ENCODE data around the gene HDHD5. TPM values are rescaled to one million over a fixed set of nuclear protein-coding genes. Genes with fewer than 3 reads are reported as not detected.
"Not testable (repeated sequence)": the region's sequence is repeated elsewhere in the genome, so short reads cannot be mapped to it uniquely, and the experiment has no call there.

HDHD5 gene
- total RNA-seq, 1 donor from 2014 or later, result 42.3 TPM

DNA sequence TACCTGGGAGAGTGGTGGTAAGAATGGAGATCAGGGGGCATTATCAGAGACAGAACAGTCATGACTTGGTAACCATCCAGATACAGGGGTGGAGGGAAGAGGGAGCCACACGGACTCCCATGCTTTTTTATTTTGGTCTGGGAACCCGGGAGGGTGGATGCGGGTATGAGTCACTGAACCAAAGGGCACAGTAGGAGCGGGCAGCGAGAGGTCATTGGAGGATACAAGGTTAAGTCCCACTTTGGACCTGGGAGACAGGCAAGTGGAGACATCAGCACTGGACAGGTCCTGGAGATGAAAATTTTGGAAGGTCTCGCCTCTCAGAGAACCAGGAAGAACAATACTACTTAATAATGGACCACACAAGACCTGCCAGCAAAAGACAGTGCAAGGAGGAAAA, 6.7 kb downstream of the HDHD5 start:
- no peak overlapping the region for H3K4me3 Mint-ChIP-seq
- H3K27ac Mint-ChIP-seq, result no peak overlapping the region
- no peak for DNase-seq (ENCODE audit: low spot score in 2 of 2, unreplicated experiment in 2 of 2)
- TF ChIP-seq, protein P1, sequence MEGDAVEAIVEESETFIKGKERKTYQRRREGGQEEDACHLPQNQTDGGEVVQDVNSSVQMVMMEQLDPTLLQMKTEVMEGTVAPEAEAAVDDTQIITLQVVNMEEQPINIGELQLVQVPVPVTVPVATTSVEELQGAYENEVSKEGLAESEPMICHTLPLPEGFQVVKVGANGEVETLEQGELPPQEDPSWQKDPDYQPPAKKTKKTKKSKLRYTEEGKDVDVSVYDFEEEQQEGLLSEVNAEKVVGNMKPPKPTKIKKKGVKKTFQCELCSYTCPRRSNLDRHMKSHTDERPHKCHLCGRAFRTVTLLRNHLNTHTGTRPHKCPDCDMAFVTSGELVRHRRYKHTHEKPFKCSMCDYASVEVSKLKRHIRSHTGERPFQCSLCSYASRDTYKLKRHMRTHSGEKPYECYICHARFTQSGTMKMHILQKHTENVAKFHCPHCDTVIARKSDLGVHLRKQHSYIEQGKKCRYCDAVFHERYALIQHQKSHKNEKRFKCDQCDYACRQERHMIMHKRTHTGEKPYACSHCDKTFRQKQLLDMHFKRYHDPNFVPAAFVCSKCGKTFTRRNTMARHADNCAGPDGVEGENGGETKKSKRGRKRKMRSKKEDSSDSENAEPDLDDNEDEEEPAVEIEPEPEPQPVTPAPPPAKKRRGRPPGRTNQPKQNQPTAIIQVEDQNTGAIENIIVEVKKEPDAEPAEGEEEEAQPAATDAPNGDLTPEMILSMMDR (IDR thresholded peaks at IDR 0.05; ENCODE audit: unreplicated experiment), result no peak
- H3K27me3 Mint-ChIP-seq (ENCODE audit: low read depth), result no peaks in the 10 kb centered on the region
- H3K4me1 Mint-ChIP-seq, result peaks cover 10% of the 10 kb centered on the region
- H3K36me3 Mint-ChIP-seq, result peaks cover 5% of the 10 kb centered on the region
- H3K9me3 Mint-ChIP-seq, result no peaks in the 10 kb centered on the region

DNA sequence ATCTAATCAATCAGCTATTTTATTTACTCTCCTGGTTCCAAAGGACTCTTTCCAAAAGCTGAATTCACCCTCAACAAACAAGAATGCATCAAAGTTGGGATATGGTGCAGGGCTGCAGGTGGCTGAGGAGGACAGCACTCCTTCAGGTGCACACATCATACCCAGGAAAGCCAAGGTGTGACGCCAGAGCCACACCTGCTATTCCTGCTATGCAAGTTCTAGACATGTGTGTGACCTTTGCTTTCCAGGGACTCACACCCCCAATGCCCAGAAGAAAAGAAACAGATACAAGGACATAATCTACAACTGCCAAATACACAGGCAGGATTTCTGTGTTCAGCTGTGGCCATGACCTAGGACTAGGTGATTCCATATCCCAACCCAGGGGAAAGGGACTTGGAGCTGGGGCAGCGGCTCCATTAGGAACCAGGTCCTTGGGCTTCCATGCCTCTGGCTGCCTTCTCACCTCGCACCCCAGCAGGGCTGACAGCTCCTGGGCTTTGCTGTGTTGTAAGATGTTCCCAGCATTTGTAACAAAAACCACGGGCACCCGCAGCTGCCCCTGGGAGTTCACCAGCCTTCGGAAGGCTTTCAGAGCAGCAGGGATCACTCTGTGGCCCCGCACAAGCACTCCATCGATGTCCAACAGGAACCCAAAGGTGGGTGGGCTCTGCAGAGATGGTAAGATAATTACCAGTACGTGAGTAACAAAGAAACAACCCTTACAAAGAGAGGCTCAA, 9.8 kb downstream of the HDHD5 start:
- DNase-seq (ENCODE audit: low spot score in 2 of 2, unreplicated experiment in 2 of 2), result no peak
- Mint-ChIP-seq H3K4me3 (no peak overlapping the region), H3K4me1 (peaks cover 2% of the 10 kb centered on the region), H3K36me3 (peaks cover 5% of the 10 kb centered on the region), H3K27me3 (ENCODE audit: low read depth) (no peaks in the 10 kb centered on the region), H3K9me3 (no peaks in the 10 kb centered on the region), H3K27ac (no peak overlapping the region)
- TF ChIP-seq, protein P1 (IDR thresholded peaks at IDR 0.05; ENCODE audit: unreplicated experiment), result no peak

DNA sequence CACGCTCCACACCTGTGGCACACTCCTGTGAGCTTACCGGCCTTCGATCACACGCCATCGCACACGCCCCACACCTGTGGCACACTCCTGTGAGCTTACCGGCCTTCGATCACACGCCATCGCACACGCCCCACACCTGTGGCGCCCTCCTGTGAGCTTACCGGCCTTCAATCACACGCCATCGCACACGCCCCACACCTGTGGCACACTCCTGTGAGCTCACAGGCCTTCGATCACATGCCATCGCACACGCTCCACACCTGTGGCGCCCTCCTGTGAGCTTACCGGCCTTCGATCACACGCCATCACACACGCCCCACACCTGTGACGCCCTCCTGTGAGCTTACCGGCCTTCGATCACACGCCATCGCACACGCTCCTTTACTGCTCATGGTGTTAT, 11.6 kb downstream of the HDHD5 start:
- not testable (repeated sequence) for H3K27me3 Mint-ChIP-seq (ENCODE audit: low read depth); DNase-seq (ENCODE audit: low spot score in 2 of 2, unreplicated experiment in 2 of 2); H3K4me3 Mint-ChIP-seq; H3K9me3 Mint-ChIP-seq; H3K27ac Mint-ChIP-seq; H3K4me1 Mint-ChIP-seq
- H3K36me3 Mint-ChIP-seq, result peaks cover 14% of the 10 kb centered on the region

DNA sequence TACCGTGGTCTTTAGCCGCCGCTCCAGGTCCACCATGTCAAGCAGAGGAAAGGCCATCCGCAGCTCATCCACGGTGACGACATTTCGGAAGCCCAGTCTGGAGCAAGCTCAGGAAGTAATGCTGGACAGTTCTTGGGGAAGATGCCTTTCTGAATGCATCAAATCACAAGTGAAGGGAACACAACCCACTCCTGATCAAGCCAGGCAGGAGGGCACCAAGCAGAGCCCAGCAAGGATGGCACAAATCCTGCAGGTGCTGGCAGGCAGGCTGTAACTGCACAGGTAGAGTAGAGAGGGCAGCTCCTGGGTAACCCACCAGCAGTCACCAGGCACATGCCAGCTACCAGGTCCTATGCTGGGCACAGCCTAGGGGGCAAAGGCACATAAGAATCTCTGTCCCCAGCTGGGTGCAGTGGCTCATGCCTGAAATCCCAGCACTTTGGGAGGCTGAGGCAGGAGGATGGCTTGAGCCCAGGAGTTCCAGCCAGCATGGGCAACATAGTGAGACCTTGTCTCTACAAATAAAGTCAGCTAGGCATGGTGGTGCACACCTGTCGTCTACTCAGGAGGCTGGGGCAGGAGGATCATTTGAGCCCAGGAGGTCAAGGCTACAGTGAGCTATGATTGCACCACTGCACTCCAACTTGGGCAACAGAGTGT, 13.9 kb downstream of the HDHD5 start:
- TF ChIP-seq, protein P1 (IDR thresholded peaks at IDR 0.05; ENCODE audit: unreplicated experiment), result no peak
- DNase-seq (ENCODE audit: low spot score in 2 of 2, unreplicated experiment in 2 of 2), result no peak
- Mint-ChIP-seq H3K4me3 (no peak overlapping the region), H3K27ac (no peak overlapping the region), H3K9me3 (no peaks in the 10 kb centered on the region), H3K36me3 (peaks cover 19% of the 10 kb centered on the region), H3K4me1 (no peaks in the 10 kb centered on the region), H3K27me3 (ENCODE audit: low read depth) (no peaks in the 10 kb centered on the region)

- H3K4me1 Mint-ChIP-seq, result no peaks in the 10 kb centered on the region
- TF ChIP-seq, protein P1 (IDR thresholded peaks at IDR 0.05; ENCODE audit: unreplicated experiment), result no peak
- H3K36me3 Mint-ChIP-seq, result peaks cover 19% of the 10 kb centered on the region
- H3K27me3 Mint-ChIP-seq (ENCODE audit: low read depth), result no peaks in the 10 kb centered on the region
- no peaks in the 10 kb centered on the region for H3K9me3 Mint-ChIP-seq
- DNase-seq (ENCODE audit: low spot score in 2 of 2, unreplicated experiment in 2 of 2), result no peak
- H3K27ac Mint-ChIP-seq, result no peak overlapping the region
- no peak overlapping the region for H3K4me3 Mint-ChIP-seq
Measured at GRCh38 chr22:17143826-17144225, 15.3 kb downstream of the HDHD5 start.

- Mint-ChIP-seq H3K9me3 (no peaks in the 10 kb centered on the region), H3K27me3 (ENCODE audit: low read depth) (no peaks in the 10 kb centered on the region), H3K4me3 (no peak overlapping the region), H3K36me3 (peaks cover 21% of the 10 kb centered on the region), H3K4me1 (no peaks in the 10 kb centered on the region), H3K27ac (no peak overlapping the region)
- no peak for DNase-seq (ENCODE audit: low spot score in 2 of 2, unreplicated experiment in 2 of 2)
- TF ChIP-seq, protein P1 (IDR thresholded peaks at IDR 0.05; ENCODE audit: unreplicated experiment), result no peak
Measured at GRCh38 chr22:17143101-17143500, 16.0 kb downstream of the HDHD5 start.

All from mesothelial cell of epicardium (in vitro differentiated cells).